ENCODE results near the gene ZNF2. TPM values are rescaled to one million over a fixed set of nuclear protein-coding genes. Genes with fewer than 3 reads are reported as not detected.

The ZNF2 gene
- total RNA-seq, 6 donors from 2014 or later = 4.1 to 12.6 (median 4.5) TPM; not detected in 1

- no peak for TF ChIP-seq POLR2AphosphoS5 (IDR thresholded peaks at IDR 0.05)
- no peak for TF ChIP-seq POLR2A (IDR thresholded peaks at IDR 0.05)
- TF ChIP-seq EP300 (IDR thresholded peaks at IDR 0.05) = no peak
- no peak for TF ChIP-seq CTCF (IDR thresholded peaks at IDR 0.05)
- peaks cover 0 to 13% (median 2%) of the 10 kb centered on the region in 4 donors for H3K36me3 ChIP-seq
- peaks cover 53 to 93% (median 77%) of the 10 kb centered on the region in 4 donors for H3K9me3 ChIP-seq
- no peak for ATAC-seq (ENCODE audit: low FRiP score in 2 of 2)
- H3K27me3 ChIP-seq = no peaks in the 10 kb centered on the region
- H3K27ac ChIP-seq = no peak overlapping the region
- WGBS, 2 donors = 97 to 100% methylated on average over 1 to 2 of the region's 2 CpGs
- no peak for DNase-seq
- no peaks in the 10 kb centered on the region for H3K4me1 ChIP-seq
- H3K4me3 ChIP-seq = no peak overlapping the region
These were observed 21.8 kb upstream of the ZNF2 start for GRCh38 chr2:95143838-95144237.

- no peak for DNase-seq
- no peak overlapping the region for H3K4me3 ChIP-seq
- no peaks in the 10 kb centered on the region for H3K4me1 ChIP-seq
- 94% methylated on average over 6 of the region's 6 CpGs for WGBS, 2 donors
- H3K27ac ChIP-seq = no peak overlapping the region
- no peaks in the 10 kb centered on the region for H3K27me3 ChIP-seq
- no peak for ATAC-seq (ENCODE audit: low FRiP score in 2 of 2)
- H3K36me3 ChIP-seq = peaks cover 19 to 60% (median 44%) of the 10 kb centered on the region in 4 donors
- TF ChIP-seq POLR2AphosphoS5 (IDR thresholded peaks at IDR 0.05) (no peak), EP300 (IDR thresholded peaks at IDR 0.05) (no peak), CTCF (IDR thresholded peaks at IDR 0.05) (no peak), POLR2A (IDR thresholded peaks at IDR 0.05) (no peak)
- peaks cover 76 to 95% (median 84%) of the 10 kb centered on the region in 4 donors for H3K9me3 ChIP-seq
These were observed 16.1 kb upstream of the ZNF2 start for GRCh38 chr2:95149397-95149984.

- Histone ChIP-seq H3K27me3 (no peaks in the 10 kb centered on the region), H3K4me1 (peaks cover 6 to 20% (median 10%) of the 10 kb centered on the region in 4 donors), H3K9me3 (peaks cover 0 to 16% (median 5%) of the 10 kb centered on the region in 4 donors), H3K36me3 (peaks cover 0 to 22% (median 16%) of the 10 kb centered on the region in 4 donors), H3K4me3 (peak overlapping the region; percentile 54 to 87 (median 64)), H3K27ac (no peak overlapping the region)
- WGBS, 2 donors = 57 to 71% methylated on average over 7 to 10 of the region's 10 CpGs
- no peak for ATAC-seq (ENCODE audit: low FRiP score in 2 of 2)
- TF ChIP-seq POLR2A (IDR thresholded peaks at IDR 0.05) = no peak
- no peak for TF ChIP-seq CTCF (IDR thresholded peaks at IDR 0.05)
- no peak for TF ChIP-seq POLR2AphosphoS5 (IDR thresholded peaks at IDR 0.05)
- TF ChIP-seq EP300 (IDR thresholded peaks at IDR 0.05) = no peak
- no peak for DNase-seq
These were observed 7.2 kb upstream of the ZNF2 start for GRCh38 chr2:95158441-95158840.

GRCh38 chr2:95158891-95159619 lies 6.6 kb upstream of the ZNF2 start:
- TF ChIP-seq POLR2AphosphoS5 (IDR thresholded peaks at IDR 0.05) (no peak), CTCF (IDR thresholded peaks at IDR 0.05) (no peak), EP300 (IDR thresholded peaks at IDR 0.05) (no peak), POLR2A (IDR thresholded peaks at IDR 0.05) (no peak)
- WGBS, 2 donors = 16 to 20% methylated on average over 1 to 5 of the region's 58 CpGs

More at GRCh38 chr2:95158891-95159619, 6.6 kb upstream of the ZNF2 start:
- Histone ChIP-seq H3K9me3 (peaks cover 0 to 10% (median 5%) of the 10 kb centered on the region in 4 donors), H3K27ac (peak overlapping the region; percentile 73 to 87 (median 78)), H3K36me3 (peaks cover 0 to 20% (median 12%) of the 10 kb centered on the region in 4 donors), H3K4me1 (peaks cover 6 to 24% (median 10%) of the 10 kb centered on the region in 4 donors), H3K27me3 (no peaks in the 10 kb centered on the region), H3K4me3 (peak overlapping the region; percentile 54 to 87 (median 64))
- peak; percentile 69 to 76 for ATAC-seq (ENCODE audit: low FRiP score in 2 of 2)
- DNase-seq = peak; percentile 40 to 90
